ENCODE measurements around the gene ISG15. TPM values are rescaled to one million over a fixed set of nuclear protein-coding genes. Genes with fewer than 3 reads are reported as not detected.

Gene ISG15
- total and polyA plus RNA-seq, 9 of the 15 experiments (the other 6 are each of a cell fraction or from before 2014, with no cell fraction given) = 0.40 to 58.3 (median 12.2) TPM

DNA sequence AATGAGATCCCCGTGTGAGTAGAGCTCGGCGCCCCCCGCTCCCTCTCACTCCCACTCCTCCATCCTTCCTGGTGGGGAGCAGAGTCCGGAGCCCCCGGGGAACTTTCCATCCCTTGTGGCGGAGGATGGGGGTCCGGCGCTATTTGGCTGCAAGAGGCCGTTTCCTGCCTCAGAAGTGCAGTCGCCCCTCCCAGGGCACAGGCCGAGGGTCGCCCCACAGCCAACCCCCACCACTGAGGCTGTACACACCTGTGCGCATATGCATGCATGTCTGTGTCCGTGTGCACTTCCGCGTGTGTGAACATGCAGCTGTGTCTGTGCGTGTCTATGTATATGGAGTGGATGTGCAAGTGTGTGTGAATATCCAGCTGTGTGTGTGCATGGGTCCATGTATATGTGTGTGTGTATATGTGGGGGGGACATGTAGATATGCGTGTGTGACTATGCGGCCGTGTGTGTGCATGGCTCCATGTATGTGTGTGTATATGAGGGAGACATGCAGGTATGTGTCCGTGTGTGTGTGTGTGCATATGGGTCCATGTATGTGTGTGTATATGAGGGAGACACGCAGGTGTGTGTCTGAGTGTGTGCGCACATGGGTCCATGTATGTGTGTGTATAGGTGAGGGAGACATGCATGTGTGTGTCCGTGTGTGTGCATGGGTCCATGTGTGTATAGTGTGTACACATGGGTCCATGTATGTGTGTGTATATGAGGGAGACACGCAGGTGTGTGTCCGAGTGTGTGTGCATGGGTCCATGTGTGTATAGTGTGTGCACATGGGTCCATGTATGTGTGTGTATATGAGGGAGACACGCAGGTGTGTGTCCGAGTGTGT, 38.9 kb downstream of the ISG15 start:
- in situ Hi-C loops (cut with MboI) (no loop called here), intact Hi-C loops (cut with micrococcal nuclease) (no loop called here)
- no TSS peak for BruUV-seq (replicated peaks)
- no peak for TF ChIP-seq BRCA1 (IDR thresholded peaks at IDR 0.05)
- no peak for TF ChIP-seq BRCA1 (CRISPR knock-in tag; IDR thresholded peaks at IDR 0.05)
- TF ChIP-seq, protein P1, sequence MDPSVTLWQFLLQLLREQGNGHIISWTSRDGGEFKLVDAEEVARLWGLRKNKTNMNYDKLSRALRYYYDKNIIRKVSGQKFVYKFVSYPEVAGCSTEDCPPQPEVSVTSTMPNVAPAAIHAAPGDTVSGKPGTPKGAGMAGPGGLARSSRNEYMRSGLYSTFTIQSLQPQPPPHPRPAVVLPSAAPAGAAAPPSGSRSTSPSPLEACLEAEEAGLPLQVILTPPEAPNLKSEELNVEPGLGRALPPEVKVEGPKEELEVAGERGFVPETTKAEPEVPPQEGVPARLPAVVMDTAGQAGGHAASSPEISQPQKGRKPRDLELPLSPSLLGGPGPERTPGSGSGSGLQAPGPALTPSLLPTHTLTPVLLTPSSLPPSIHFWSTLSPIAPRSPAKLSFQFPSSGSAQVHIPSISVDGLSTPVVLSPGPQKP (CRISPR knock-in tag; IDR thresholded peaks at IDR 0.05) = no peak
- TF ChIP-seq SIRT6 (IDR thresholded peaks at IDR 0.05; ENCODE audit: low read depth, low read length) = no peak
- TF ChIP-seq KDM1A (IDR thresholded peaks at IDR 0.05) = peak in 1 of 2 experiments; percentile 73; a peak in 1 of 4 replicates
- TF ChIP-seq KDM2B (CRISPR knock-in tag; IDR thresholded peaks at IDR 0.05) = no peak
- TF ChIP-seq IRF2 (CRISPR knock-in tag; IDR thresholded peaks at IDR 0.05) = 0 out of 2 replicates have a peak, but pooled peaks have one; percentile 26
- TF ChIP-seq, protein P2, sequence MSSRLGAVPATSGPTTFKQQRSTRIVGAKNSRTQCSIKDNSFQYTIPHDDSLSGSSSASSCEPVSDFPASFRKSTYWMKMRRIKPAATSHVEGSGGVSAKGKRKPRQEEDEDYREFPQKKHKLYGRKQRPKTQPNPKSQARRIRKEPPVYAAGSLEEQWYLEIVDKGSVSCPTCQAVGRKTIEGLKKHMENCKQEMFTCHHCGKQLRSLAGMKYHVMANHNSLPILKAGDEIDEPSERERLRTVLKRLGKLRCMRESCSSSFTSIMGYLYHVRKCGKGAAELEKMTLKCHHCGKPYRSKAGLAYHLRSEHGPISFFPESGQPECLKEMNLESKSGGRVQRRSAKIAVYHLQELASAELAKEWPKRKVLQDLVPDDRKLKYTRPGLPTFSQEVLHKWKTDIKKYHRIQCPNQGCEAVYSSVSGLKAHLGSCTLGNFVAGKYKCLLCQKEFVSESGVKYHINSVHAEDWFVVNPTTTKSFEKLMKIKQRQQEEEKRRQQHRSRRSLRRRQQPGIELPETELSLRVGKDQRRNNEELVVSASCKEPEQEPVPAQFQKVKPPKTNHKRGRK (tag; IDR thresholded peaks at IDR 0.05) = no peak
- TF ChIP-seq SNRNP70 (optimal IDR thresholded peaks at IDR 0.05; ENCODE audit: low read depth, low read length) = no peak
- TF ChIP-seq FIP1L1 (IDR thresholded peaks at IDR 0.05; ENCODE audit: low read depth, low read length, poor library complexity, severe bottlenecking) = no peak
- TF ChIP-seq POLR2G (IDR thresholded peaks at IDR 0.05; ENCODE audit: low read depth, low read length) = no peak
- TF ChIP-seq, protein P3, sequence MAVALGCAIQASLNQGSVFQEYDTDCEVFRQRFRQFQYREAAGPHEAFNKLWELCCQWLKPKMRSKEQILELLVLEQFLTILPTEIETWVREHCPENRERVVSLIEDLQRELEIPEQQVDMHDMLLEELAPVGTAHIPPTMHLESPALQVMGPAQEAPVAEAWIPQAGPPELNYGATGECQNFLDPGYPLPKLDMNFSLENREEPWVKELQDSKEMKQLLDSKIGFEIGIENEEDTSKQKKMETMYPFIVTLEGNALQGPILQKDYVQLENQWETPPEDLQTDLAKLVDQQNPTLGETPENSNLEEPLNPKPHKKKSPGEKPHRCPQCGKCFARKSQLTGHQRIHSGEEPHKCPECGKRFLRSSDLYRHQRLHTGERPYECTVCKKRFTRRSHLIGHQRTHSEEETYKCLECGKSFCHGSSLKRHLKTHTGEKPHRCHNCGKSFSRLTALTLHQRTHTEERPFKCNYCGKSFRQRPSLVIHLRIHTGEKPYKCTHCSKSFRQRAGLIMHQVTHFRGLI (CRISPR knock-in tag; IDR thresholded peaks at IDR 0.05) = no peak
- TF ChIP-seq ZNF143 (CRISPR knock-in tag; IDR thresholded peaks at IDR 0.05) = no peak
- no peak for TF ChIP-seq SP1 (CRISPR knock-in tag; IDR thresholded peaks at IDR 0.05)
- no peak for TF ChIP-seq MYC (IDR thresholded peaks at IDR 0.05; ENCODE audit: low read depth, low read length)
- no peak for TF ChIP-seq MYC (CRISPR knock-in tag; IDR thresholded peaks at IDR 0.05; ENCODE audit: borderline replicate concordance, low read depth)
- TF ChIP-seq SRSF7 (optimal IDR thresholded peaks at IDR 0.05; ENCODE audit: low read depth, low read length) = no peak
- TF ChIP-seq RBM25 (IDR thresholded peaks at IDR 0.05; ENCODE audit: low read depth, low read length, severe bottlenecking) = no peak
- 0 out of 2 replicates have a peak, but pooled peaks have one; percentile 51 for TF ChIP-seq ZNF124 (CRISPR knock-in tag; IDR thresholded peaks at IDR 0.05)
- Histone ChIP-seq H3K9ac (ENCODE audit: insufficient read depth in 1 of 2, low read depth in 2 of 2, low read length in 2 of 2) (no peak overlapping the region), H3K27me3 (ENCODE audit: control insufficient read depth in 2 of 2, insufficient read depth in 2 of 2, low read length in 2 of 2) (no peaks in the 10 kb centered on the region), H3K4me3 (no peak overlapping the region), H3K36me3 (ENCODE audit: control insufficient read depth, insufficient read depth, low read length) (peaks cover 70% of the 10 kb centered on the region), H4K20me1 (replicated peaks; ENCODE audit: control insufficient read depth, insufficient read depth, low read length) (no peaks in the 10 kb centered on the region), H3K4me1 (replicated peaks in 1 of 2; ENCODE audit: control insufficient read depth in 2 of 2, insufficient read depth in 2 of 2, low read length in 2 of 2) (peaks cover 0 to 36% of the 10 kb centered on the region in 2 experiments; a peak in 1 of 5 replicates), H3K4me2 (ENCODE audit: insufficient read depth, low read length) (no peak overlapping the region), H3K79me2 (ENCODE audit: control insufficient read depth, insufficient read depth, low read length) (no peaks in the 10 kb centered on the region), H3K9me1 (ENCODE audit: control insufficient read depth, insufficient read depth, low read length) (no peaks in the 10 kb centered on the region), H3K9me3 (replicated peaks; ENCODE audit: control insufficient read depth, insufficient read depth, low read depth, low read length) (no peaks in the 10 kb centered on the region), H3K27ac (ENCODE audit: extremely low read depth, low read depth, low read length) (no peak overlapping the region), H2AFZ (ENCODE audit: low read depth, low read length) (no peak overlapping the region)
- DNase-seq (ENCODE audit: extremely low read depth in 1 of 4, low spot score in 3 of 4) (no peak), ATAC-seq (no peak), FAIRE-seq (no peak)
- ChIA-PET POLR2A (interaction anchor here (0.6 kb wide), 1 partner anchor 82 kb away, joined by 3 read pairs; no protein-coding TSS in a partner anchor), CTCF (ENCODE audit: low intra/inter-chr PET ratio) (no interaction called here)
- 95% methylated on average over 28 of the region's 29 CpGs for WGBS (ENCODE audit: insufficient coverage, low coverage, missing lambda C conversion rate)
